GM23248 (cell line): ENCODE results near the gene ST6GALNAC3.

ENCODE experiments used
- EZH2 ChIP-seq: fragments of 200-600 bp; sonication (generic); IDR thresholded peaks from 2 replicates; pipeline ENCODE4 v1.6.1; 2018; ENCODE audit warnings: antibody characterized with exemption, mild to moderate bottlenecking; ENCODE audit not compliant: insufficient read depth, poor library complexity, severe bottlenecking
- EZH2phosphoT487 ChIP-seq: fragments of 200-600 bp; sonication (generic); IDR thresholded peaks from 2 replicates; pipeline ENCODE4 v1.6.1; 2018; ENCODE audit warnings: antibody characterized with exemption, moderate library complexity, mild to moderate bottlenecking, low read depth; ENCODE audit not compliant: insufficient read depth

DNA sequence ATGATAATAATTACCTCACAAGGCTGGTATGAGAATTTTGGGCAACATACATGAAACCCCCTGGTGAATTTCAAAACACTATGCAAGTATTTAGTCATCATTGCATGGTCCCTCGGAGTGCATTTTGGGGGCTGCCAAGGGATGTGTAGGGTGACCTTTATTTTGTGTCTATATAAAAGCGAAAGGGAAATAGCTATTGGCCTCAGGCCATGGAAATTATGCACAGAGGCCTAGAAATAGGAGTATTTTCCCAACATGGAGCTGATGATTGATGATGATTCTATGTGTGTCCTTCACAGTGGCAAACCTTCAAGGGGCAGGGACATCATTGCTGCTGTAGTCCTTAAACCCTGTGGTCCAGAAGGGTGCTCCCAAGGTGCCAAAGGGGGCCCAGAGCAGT, 265.5 kb downstream of the ST6GALNAC3 start:
- TF ChIP-seq EZH2phosphoT487: no peak
- TF ChIP-seq EZH2: no peak
